SK-N-MC (cell line): ENCODE results near the gene SMYD3.
"Not testable (repeated sequence)": the region's sequence is repeated elsewhere in the genome, so short reads cannot be mapped to it uniquely, and the experiment has no call there.

Source experiments
- DNase-seq: peaks from one replicate; pipeline ENCODE4 v3.0.0-alpha.2; 2011; ENCODE audit warnings: low read depth, low spot score
- H3K27ac ChIP-seq: fragments of 200-600 bp; sonication (generic); 2 replicates; pipeline ENCODE4 v1.5.1; 2016; ENCODE audit warnings: mixed run types
- H3K36me3 ChIP-seq: fragments of 200-600 bp; sonication (generic); 2 replicates; pipeline ENCODE4 v1.6.1; 2017; ENCODE audit warnings: antibody characterized with exemption, low read length, mixed read lengths; ENCODE audit not compliant: insufficient read depth
- H3K4me3 ChIP-seq: fragments of 200-600 bp; sonication (generic); 2 replicates; pipeline ENCODE4 v1.5.1; 2016
- H3K9ac ChIP-seq: fragments of 200-600 bp; sonication (generic); 2 replicates; pipeline ENCODE4 v1.8.0; 2017; ENCODE audit warnings: mixed run types, mixed read lengths; ENCODE audit not compliant: insufficient read length
- H3K9me3 ChIP-seq: fragments of 200-600 bp; sonication (generic); 2 replicates; pipeline ENCODE4 v1.6.1; 2017; ENCODE audit warnings: low read depth, mild to moderate bottlenecking, antibody characterized with exemption, low read length, moderate library complexity, mixed read lengths
- EZH2 ChIP-seq: fragments of 200-600 bp; sonication (generic); IDR thresholded peaks from one replicate; pipeline ENCODE4 v1.6.1; 2017; ENCODE audit warnings: antibody characterized with exemption
- FOXP2 ChIP-seq: optimal IDR thresholded peaks from 2 replicates; pipeline ENCODE3; 2011; ENCODE audit warnings: mild to moderate bottlenecking, moderate library complexity; ENCODE audit not compliant: insufficient read depth; ENCODE audit errors: extremely low read length, control extremely low read depth
- POLR2AphosphoS5 ChIP-seq: IDR thresholded peaks from 2 replicates; pipeline ENCODE4 v1.6.1; 2012; ENCODE audit warnings: mild to moderate bottlenecking, low read depth, low read length, borderline replicate concordance

The SMYD3 gene

DNA sequence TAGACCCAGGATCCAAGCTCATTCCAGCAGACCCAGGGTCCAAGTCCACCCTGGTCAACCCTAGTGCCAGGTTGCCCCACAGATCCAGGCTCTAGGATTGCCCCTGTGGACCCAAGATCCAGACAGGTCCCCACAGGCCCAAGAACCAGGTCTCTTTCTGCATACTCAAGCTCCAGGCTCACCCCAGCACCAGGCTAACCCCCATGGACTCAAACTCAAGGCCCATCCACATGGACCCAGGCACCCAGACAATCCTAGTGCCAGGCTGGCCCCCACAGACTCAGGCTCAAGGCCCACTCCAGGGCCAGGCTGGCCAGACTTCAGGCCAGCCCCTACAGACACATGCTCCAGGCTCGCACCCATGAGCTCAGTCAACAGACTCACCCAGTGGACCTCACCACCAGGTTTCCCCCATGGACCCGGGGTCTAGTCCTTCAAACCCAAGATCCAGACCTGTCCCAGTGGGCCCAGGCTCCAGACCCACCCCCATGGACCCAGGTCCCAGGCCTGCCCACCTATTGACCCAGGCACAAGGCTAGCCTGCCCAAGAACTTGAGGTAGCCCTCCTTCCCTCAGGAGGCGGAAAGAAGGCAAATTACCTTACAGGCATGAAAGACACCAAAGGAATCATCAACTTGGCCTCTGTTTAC is 124.4 kb downstream of the SMYD3 start:
- no peaks in the 10 kb centered on the region for H3K36me3 ChIP-seq
- TF ChIP-seq FOXP2 (no peak), EZH2 (no peak), POLR2AphosphoS5 (no peak)
- H3K27ac ChIP-seq, result no peak overlapping the region
- DNase-seq, result no peak
- H3K9ac ChIP-seq, result no peak overlapping the region
- H3K9me3 ChIP-seq, result no peaks in the 10 kb centered on the region
- H3K4me3 ChIP-seq, result no peak overlapping the region

DNA sequence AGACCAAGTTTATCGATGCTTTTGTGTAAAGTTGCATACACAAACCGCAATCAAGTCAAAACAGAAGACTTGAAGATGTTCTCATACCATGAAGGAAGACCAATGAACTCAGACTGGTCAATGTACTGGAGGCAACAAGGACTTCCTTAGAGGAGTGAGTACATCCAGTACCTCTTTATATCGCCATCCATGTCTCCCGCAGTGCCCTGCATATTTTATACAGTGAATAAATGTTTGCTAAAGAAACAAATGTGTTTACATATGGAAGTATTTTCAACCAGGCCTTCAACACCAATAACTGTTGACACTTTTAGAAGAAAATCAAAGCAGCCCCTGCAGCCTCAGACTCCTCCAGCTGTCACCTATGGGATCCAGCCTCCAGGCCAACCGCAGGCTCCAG is 125.6 kb downstream of the SMYD3 start:
- no peaks in the 10 kb centered on the region for H3K36me3 ChIP-seq
- H3K27ac ChIP-seq, result no peak overlapping the region
- no peaks in the 10 kb centered on the region for H3K9me3 ChIP-seq
- DNase-seq, result no peak
- no peak overlapping the region for H3K4me3 ChIP-seq
- no peak for TF ChIP-seq FOXP2
- no peak for TF ChIP-seq POLR2AphosphoS5
- TF ChIP-seq EZH2, result no peak
- H3K9ac ChIP-seq, result no peak overlapping the region

DNA sequence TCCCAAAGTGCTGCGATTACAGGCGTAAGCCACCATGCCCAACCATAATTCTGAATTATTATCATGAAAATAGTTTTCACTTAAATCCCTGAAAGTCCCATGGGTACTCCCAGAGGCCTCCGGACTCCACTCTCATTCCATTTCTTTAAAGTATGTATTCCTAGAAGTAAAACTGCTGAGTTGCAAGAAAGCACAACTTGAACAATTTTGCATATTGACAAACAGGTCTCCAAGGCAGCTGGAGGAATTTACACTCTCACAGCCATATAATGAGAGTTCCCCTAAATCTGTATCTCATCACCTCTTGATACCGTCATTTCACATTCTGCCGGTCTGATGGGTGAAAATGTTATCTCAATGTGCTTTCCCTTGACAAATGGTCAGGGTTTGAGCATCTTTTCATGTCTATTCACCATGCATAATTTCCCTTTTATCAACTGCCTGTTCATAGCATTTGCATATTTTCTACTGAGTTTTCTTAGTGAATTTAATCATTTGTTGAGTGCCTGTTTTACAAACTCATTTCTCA is 129.4 kb downstream of the SMYD3 start:
- TF ChIP-seq FOXP2 (no peak), EZH2 (no peak), POLR2AphosphoS5 (no peak)
- DNase-seq, result no peak
- Histone ChIP-seq H3K27ac (no peak overlapping the region), H3K9ac (no peak overlapping the region), H3K36me3 (no peaks in the 10 kb centered on the region), H3K4me3 (no peak overlapping the region), H3K9me3 (no peaks in the 10 kb centered on the region)

DNA sequence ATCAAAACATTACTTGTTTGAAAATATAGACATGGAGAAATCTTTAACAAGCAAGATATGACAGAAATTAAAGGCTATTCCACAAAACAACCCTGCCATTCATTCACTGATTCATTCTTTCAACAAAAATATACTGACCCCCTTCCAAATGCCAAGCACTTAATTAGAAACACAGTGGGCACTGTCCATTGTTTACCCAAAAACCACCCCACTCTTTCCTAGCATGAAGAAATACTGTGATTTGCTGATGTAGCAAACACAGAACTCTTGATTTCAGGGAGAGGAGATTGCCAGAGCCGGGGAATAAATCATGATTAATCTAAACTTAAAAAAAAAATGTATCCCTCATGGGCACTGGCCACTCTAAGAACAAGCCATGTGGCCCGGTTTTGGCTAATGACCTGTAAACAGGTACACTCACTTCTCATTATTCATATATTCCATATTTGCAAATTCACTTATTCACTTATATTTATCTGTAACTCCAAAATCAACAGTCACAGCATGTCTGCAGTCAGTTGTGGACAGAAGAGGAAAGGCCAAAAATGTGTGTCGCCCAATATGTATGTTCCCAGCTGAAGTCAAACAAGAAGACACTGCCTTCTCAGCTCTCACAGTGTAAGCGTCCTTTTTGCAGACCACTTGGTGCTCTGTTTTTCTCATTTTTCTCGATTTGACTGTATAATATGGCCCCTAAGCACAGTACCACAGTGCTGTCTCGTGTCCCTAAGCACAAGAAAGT is 133.1 kb downstream of the SMYD3 start:
- H3K27ac ChIP-seq, result no peak overlapping the region
- no peak overlapping the region for H3K9ac ChIP-seq
- no peak for DNase-seq
- H3K9me3 ChIP-seq, result no peaks in the 10 kb centered on the region
- no peak overlapping the region for H3K4me3 ChIP-seq
- H3K36me3 ChIP-seq, result no peaks in the 10 kb centered on the region
- TF ChIP-seq EZH2, result no peak
- TF ChIP-seq FOXP2, result no peak
- no peak for TF ChIP-seq POLR2AphosphoS5

DNA sequence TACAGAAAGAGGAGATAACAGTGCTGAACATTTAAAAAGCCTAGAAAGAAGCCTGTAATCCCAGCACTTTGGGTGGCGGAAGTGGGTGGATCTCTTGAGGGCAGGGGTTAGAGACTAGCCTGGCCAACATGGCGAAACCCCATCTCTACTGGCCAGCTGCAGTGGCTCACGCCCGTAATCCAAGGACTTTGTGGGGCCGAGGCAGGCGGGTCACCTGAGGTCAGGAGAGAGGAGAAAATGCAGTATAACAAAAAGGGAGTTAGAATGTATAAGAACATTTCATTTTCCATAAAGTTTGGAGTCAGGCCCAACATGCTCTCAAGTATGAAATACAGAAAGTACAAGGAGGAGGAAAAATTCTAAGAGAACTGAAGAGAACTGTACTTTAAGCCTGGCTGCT is 134.5 kb downstream of the SMYD3 start:
- DNase-seq, result no peak
- Histone ChIP-seq H3K27ac (no peak overlapping the region), H3K9me3 (no peaks in the 10 kb centered on the region), H3K9ac (no peak overlapping the region), H3K4me3 (no peak overlapping the region), H3K36me3 (no peaks in the 10 kb centered on the region)
- no peak for TF ChIP-seq EZH2
- TF ChIP-seq POLR2AphosphoS5, result no peak
- TF ChIP-seq FOXP2, result no peak

DNA sequence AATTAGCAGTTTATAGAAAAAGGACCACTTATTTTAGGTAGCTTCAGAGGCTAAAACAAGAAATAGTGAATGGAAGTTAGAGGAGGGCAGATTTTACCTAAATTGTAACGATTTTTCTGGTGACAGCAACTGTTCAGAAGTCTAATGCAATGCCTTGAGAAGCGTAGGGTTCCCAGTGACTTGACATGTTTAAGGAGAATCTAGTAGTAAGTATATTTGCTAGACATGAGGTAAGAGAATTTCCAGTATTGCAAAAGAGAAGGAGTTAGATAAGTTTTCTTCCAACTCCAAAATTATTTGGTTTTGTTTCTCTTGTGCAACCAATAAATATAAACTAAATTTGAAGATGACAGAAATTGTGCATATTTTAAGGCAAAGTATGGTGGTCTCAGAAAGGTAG is 140.0 kb downstream of the SMYD3 start:
- DNase-seq, result no peak
- Histone ChIP-seq H3K27ac (no peak overlapping the region), H3K36me3 (no peaks in the 10 kb centered on the region), H3K9ac (no peak overlapping the region), H3K9me3 (no peaks in the 10 kb centered on the region), H3K4me3 (no peak overlapping the region)
- no peak for TF ChIP-seq POLR2AphosphoS5
- no peak for TF ChIP-seq FOXP2
- no peak for TF ChIP-seq EZH2

DNA sequence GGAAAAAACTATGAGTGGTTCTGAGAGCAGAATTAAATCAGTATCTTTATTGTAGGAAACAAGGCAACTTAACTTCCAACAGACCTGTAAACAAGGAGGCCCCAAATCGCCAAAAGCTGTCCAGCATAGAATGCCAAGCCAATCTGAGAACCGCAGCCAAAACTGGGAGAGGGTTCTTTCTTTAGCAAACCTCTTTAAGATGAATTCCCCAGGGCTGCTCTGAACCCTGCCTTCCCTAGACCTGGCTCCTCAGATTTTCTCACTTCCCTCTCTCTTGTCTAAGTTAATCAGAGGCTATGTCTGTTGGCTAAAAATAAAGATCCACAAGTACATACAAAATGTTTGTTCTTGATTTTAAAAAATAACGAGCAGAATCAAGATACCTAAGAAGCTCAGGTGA is 141.4 kb downstream of the SMYD3 start:
- no peak for TF ChIP-seq EZH2
- TF ChIP-seq POLR2AphosphoS5, result no peak
- no peak for TF ChIP-seq FOXP2
- H3K9me3 ChIP-seq, result no peaks in the 10 kb centered on the region
- DNase-seq, result no peak
- no peaks in the 10 kb centered on the region for H3K36me3 ChIP-seq
- no peak overlapping the region for H3K27ac ChIP-seq
- H3K9ac ChIP-seq, result no peak overlapping the region
- H3K4me3 ChIP-seq, result no peak overlapping the region

DNA sequence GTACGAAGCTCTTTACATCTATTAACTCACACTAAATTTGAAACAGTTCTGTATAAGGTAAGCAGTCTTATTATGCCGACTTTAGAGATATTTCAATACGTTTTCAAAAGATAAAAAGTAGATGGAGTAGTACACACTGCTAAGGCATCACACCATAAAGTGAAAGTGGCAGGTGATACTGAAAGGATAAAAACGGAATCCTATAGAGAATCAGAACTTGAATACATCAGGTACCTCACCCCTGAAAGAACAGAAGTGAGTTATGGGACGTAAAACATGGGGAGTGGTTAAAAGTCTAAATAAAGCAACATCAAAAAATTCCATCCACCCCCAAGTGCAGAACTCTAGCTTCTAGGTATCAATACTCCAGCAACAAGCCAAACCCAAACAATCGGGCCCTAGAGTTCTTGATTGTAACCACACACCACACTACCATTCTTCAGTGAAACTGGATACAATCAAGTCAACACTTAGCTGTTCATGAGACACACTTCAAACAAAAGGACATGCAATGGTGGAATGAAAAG is 142.6 kb downstream of the SMYD3 start:
- no peak for DNase-seq
- Histone ChIP-seq H3K9ac (no peak overlapping the region), H3K4me3 (no peak overlapping the region), H3K27ac (no peak overlapping the region), H3K36me3 (no peaks in the 10 kb centered on the region), H3K9me3 (no peaks in the 10 kb centered on the region)
- TF ChIP-seq FOXP2 (no peak), POLR2AphosphoS5 (no peak), EZH2 (no peak)

DNA sequence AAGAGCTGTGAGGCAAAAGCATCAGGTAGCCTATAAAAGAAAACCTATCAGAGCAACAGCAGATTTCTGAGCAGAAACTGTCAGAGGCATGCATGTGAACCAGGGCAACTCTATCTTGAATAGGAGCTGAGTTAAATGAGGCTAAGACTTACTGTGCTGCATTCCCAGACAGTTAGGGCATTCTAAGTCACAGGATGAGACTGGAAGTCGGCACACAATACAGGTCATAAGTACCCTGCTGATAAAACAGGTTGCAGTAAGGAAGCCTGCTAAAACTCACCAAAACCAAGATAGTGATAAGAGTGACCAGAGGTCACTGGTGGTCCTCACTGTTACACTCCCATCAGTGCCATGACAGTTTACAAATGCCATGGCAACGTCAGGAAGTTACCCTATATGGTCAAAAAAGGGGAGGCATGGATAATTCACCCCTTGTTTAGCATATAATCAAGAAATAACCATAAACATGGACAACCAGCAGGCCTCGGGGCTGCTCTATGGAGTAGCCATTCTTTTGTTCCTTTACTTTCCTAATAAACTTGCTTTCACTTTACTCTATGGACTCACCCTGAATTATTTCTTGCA is 150.0 kb downstream of the SMYD3 start:
- H3K27ac ChIP-seq, H3K9me3 ChIP-seq, H3K4me3 ChIP-seq, H3K9ac ChIP-seq, DNase-seq, H3K36me3 ChIP-seq: not testable (repeated sequence)
